K562 (cell line): ENCODE measurements around the gene ARHGAP26. TPM values are rescaled to one million over a fixed set of nuclear protein-coding genes. Genes with fewer than 3 reads are reported as not detected.

ENCODE experiments used
- GTF2B ChIP-seq: IDR thresholded peaks from 2 replicates; pipeline ENCODE4 v1.6.1; 2011; ENCODE audit not compliant: insufficient read length; ENCODE audit errors: extremely low read depth
- HMG20A ChIP-seq: fragments of 450-650 bp; formaldehyde crosslinking; conservative IDR thresholded peaks from 2 replicates; pipeline ENCODE4 v1.4.0; 2020; ENCODE audit warnings: mild to moderate bottlenecking, mixed read lengths
- HMG20B ChIP-seq: fragments of 250-450 bp; sonication (Bioruptor Pico); IDR thresholded peaks from 2 replicates; pipeline ENCODE4 v1.5.0; 2021; ENCODE audit warnings: mild to moderate bottlenecking
- JUND ChIP-seq, 2 experiments: IDR thresholded peaks; 2 replicates in 1 of 2; 3 replicates in 1 of 2; pipeline ENCODE4 v1.6.1; 2011; ENCODE audit warnings: borderline replicate concordance in 2 of 2, low read depth in 2 of 2, low read length in 2 of 2, improper control_type of control experiment in 1 of 2, missing biosample characterization in 1 of 2, missing genetic modification characterization in 1 of 2, missing genetic modification reagents in 1 of 2
- L3MBTL2 ChIP-seq: fragments of 450-650 bp; IDR thresholded peaks from 2 replicates; pipeline ENCODE4 v1.6.1; 2016; ENCODE audit warnings: mild to moderate bottlenecking, moderate library complexity
- RNF219 ChIP-seq: fragments of 250-450 bp; sonication (Bioruptor Pico); IDR thresholded peaks from 2 replicates; pipeline ENCODE4 v1.5.0; 2022; ENCODE audit warnings: mild to moderate bottlenecking
- SNAPC5 ChIP-seq: fragments of 250-450 bp; sonication (Bioruptor Pico); IDR thresholded peaks from 2 replicates; pipeline ENCODE4 v1.8.0; 2021; ENCODE audit warnings: moderate library complexity, mild to moderate bottlenecking, inconsistent platforms
- TAF1 ChIP-seq: IDR thresholded peaks from 2 replicates; pipeline ENCODE4 v1.6.1; 2011; ENCODE audit warnings: mild to moderate bottlenecking, low read length, moderate library complexity; ENCODE audit not compliant: insufficient read depth, control insufficient read depth, severe bottlenecking; ENCODE audit errors: extremely low read depth
- THRB ChIP-seq: fragments of 450-650 bp; formaldehyde crosslinking; conservative IDR thresholded peaks from 2 replicates; pipeline ENCODE4 v1.4.0; 2022; ENCODE audit warnings: mild to moderate bottlenecking, missing genetic modification characterization
- ZBTB8A ChIP-seq: fragments of 450-650 bp; IDR thresholded peaks from 2 replicates; pipeline ENCODE4 v1.6.1; 2018; ENCODE audit warnings: mild to moderate bottlenecking, moderate library complexity; ENCODE audit not compliant: partially characterized antibody
- ZEB2 ChIP-seq: fragments of 450-650 bp; IDR thresholded peaks from 2 replicates; pipeline ENCODE4 v1.6.1; 2016
- ZNF12 ChIP-seq: sonication (generic); formaldehyde crosslinking; IDR thresholded peaks from 2 replicates; pipeline ENCODE4 v1.4.0; 2020; ENCODE audit warnings: mild to moderate bottlenecking, missing genetic modification reagents
- ZNF134 ChIP-seq: fragments of 250-450 bp; sonication (Bioruptor Pico); conservative IDR thresholded peaks from 2 replicates; pipeline ENCODE4 v1.4.0; 2020
- ZNF431 ChIP-seq: sonication (generic); formaldehyde crosslinking; IDR thresholded peaks from 2 replicates; pipeline ENCODE4 v1.8.0; 2022; ENCODE audit warnings: mild to moderate bottlenecking, missing genetic modification reagents
- ZNF609 ChIP-seq: sonication (generic); formaldehyde crosslinking; IDR thresholded peaks from 2 replicates; pipeline ENCODE4 v1.8.1; 2023; ENCODE audit warnings: missing genetic modification reagents, mild to moderate bottlenecking, borderline replicate concordance
- polyA plus RNA-seq, 8 experiments: library from polyadenylated mRNA; depleted of rRNA in 4 of 8; stranded (reverse) in 5 of 8; unstranded in 3 of 8; fragments of >200 nt; fragmentation: Nextera tagmentation in 2 of 8; fragmentation: Illumina TruSeq in 1 of 8; extraction: Ambion mirVana in 2 of 8; extraction: Trizol in 1 of 8; gene quantifications; 2 replicates each; pipeline versions ENCODE4 v1.2.1 to v1.2.3, GENCODE V29; 2011 to 2014; ENCODE audit warnings: inconsistent platforms in 1 of 8, missing spikeins in 1 of 8
- total RNA-seq, 7 experiments: library from RNA; depleted of rRNA in 6 of 7; stranded (reverse); fragments of >200 nt in 6 of 7; fragmentation: Illumina TruSeq in 2 of 7; extraction: Trizol in 2 of 7; gene quantifications; 2 replicates each; pipeline versions ENCODE4 v1.2.1 to v1.2.3, GENCODE V29; 2011 to 2021; ENCODE audit warnings: low replicate concordance in 1 of 7
- TF ChIP-seq, protein P1 (sequence below): sonication (generic); formaldehyde crosslinking; IDR thresholded peaks from 2 replicates; pipeline ENCODE4 v1.8.0; 2022; ENCODE audit warnings: mild to moderate bottlenecking, missing genetic modification reagents

Gene ARHGAP26
- total and polyA plus RNA-seq, 9 of the 15 experiments (the other 6 are each of a cell fraction or from before 2014, with no cell fraction given): 0.13 to 1.1 (median 0.55) TPM

DNA sequence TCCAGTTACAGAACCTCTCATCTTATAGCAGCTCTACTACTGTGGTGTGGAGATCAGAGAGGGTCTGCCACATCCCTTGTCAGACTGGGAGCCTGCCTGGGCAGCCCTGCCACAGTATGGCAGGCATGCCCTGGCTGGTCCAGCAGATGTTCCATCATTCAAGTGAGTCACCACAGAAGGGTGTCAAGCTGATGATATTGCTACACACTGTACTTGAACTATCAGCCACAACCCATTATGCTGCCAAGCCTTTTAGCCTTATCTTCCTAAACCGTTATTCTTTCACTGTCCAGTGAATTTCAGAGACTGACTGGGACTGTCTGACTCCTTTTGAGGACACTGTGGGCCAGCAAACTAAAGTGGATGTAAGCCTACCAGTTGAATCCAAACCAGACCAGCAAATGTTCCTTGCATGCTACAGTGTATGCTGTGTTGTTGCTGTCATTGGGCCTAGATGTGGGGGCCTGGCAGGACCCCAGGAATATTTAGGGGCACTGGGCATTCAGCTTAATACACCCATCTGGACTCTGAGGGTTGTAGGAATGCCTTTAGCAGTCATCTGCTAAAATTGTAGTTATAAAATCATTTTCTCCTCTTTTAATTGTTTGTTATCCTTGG lies 430.7 kb downstream of the ARHGAP26 start (continued):
- TF ChIP-seq JUND (IDR thresholded peaks at IDR 0.05; ENCODE audit: borderline replicate concordance, low read depth, low read length) (peak; percentile 88), JUND (tag; IDR thresholded peaks at IDR 0.05; ENCODE audit: borderline replicate concordance, low read depth, low read length) (peak; percentile 90; the same call in 2 of the 3 replicates), SNAPC5 (CRISPR knock-in tag) (no peak), TAF1 (no peak), ZEB2 (no peak), ZNF431 (CRISPR knock-in tag) (no peak), HMG20A (CRISPR knock-in tag) (no peak), THRB (CRISPR knock-in tag) (no peak), ZBTB8A (no peak), ZNF134 (CRISPR knock-in tag) (no peak), L3MBTL2 (no peak; the same call in 1 of the 2 replicates), RNF219 (CRISPR knock-in tag) (no peak), GTF2B (no peak), ZNF12 (CRISPR knock-in tag) (no peak), HMG20B (CRISPR knock-in tag) (no peak), ZNF609 (no peak)
- TF ChIP-seq, protein P1, sequence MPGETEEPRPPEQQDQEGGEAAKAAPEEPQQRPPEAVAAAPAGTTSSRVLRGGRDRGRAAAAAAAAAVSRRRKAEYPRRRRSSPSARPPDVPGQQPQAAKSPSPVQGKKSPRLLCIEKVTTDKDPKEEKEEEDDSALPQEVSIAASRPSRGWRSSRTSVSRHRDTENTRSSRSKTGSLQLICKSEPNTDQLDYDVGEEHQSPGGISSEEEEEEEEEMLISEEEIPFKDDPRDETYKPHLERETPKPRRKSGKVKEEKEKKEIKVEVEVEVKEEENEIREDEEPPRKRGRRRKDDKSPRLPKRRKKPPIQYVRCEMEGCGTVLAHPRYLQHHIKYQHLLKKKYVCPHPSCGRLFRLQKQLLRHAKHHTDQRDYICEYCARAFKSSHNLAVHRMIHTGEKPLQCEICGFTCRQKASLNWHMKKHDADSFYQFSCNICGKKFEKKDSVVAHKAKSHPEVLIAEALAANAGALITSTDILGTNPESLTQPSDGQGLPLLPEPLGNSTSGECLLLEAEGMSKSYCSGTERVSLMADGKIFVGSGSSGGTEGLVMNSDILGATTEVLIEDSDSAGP (CRISPR knock-in tag): no peak
